Left forelimb (tissue), 1 donor: ENCODE data around the gene UBAP1.
"Not testable (repeated sequence)": the region's sequence is repeated elsewhere in the genome, so short reads cannot be mapped to it uniquely, and the experiment has no call there.

Source experiments
- DNase-seq: peaks from one replicate; pipeline ENCODE4 v3.0.0-alpha.2; 2018; ENCODE audit warnings: low spot score

The UBAP1 gene

GRCh38 chr9:34178436-34179212, at the start of gene UBAP1:
Gene UBAP1, plus strand, starts transcription at chr9:34179043. Its CDS starts 41,872 bp downstream, at chr9:34220915.
- DNase-seq = peak; percentile 97

GRCh38 chr9:34131571-34131970, 47.3 kb upstream of the UBAP1 start:
- no peak for DNase-seq

- no peak for DNase-seq
Observed at GRCh38 chr9:34133436-34133949, 45.4 kb upstream of the UBAP1 start.

- DNase-seq = no peak
Observed at GRCh38 chr9:34134521-34134920, 44.3 kb upstream of the UBAP1 start.

GRCh38 chr9:34138644-34139043, 40.2 kb upstream of the UBAP1 start:
- DNase-seq = not testable (repeated sequence)

- no peak for DNase-seq
Observed at GRCh38 chr9:34139477-34140146, 39.2 kb upstream of the UBAP1 start.

GRCh38 chr9:34140853-34141252, 38.0 kb upstream of the UBAP1 start:
- DNase-seq = no peak

GRCh38 chr9:34143116-34143515, 35.7 kb upstream of the UBAP1 start:
- DNase-seq = no peak

- no peak for DNase-seq
Observed at GRCh38 chr9:34145165-34145564, 33.7 kb upstream of the UBAP1 start.

GRCh38 chr9:34151398-34151797, 27.4 kb upstream of the UBAP1 start:
- no peak for DNase-seq

GRCh38 chr9:34154057-34154456, 24.8 kb upstream of the UBAP1 start:
- no peak for DNase-seq

GRCh38 chr9:34157318-34157717, 21.5 kb upstream of the UBAP1 start:
- no peak for DNase-seq

GRCh38 chr9:34157898-34158297, 20.9 kb upstream of the UBAP1 start:
- DNase-seq = no peak

- DNase-seq = no peak
Observed at GRCh38 chr9:34158362-34158869, 20.4 kb upstream of the UBAP1 start.

GRCh38 chr9:34163434-34163833, 15.4 kb upstream of the UBAP1 start:
- no peak for DNase-seq

GRCh38 chr9:34169125-34169524, 9.7 kb upstream of the UBAP1 start:
- no peak for DNase-seq

- no peak for DNase-seq
Observed at GRCh38 chr9:34170237-34170991, 8.4 kb upstream of the UBAP1 start.

- DNase-seq = no peak
Observed at GRCh38 chr9:34171753-34172535, 6.9 kb upstream of the UBAP1 start.

- no peak for DNase-seq
Observed at GRCh38 chr9:34176089-34176488, 2.8 kb upstream of the UBAP1 start.

- no peak for DNase-seq
Observed at GRCh38 chr9:34177593-34178435, 1.0 kb upstream of the UBAP1 start.
